Sciatic nerve (tissue), 2 donors: ENCODE results near the gene PNLDC1. TPM values are rescaled to one million over a fixed set of nuclear protein-coding genes. Genes with fewer than 3 reads are reported as not detected.
A peak's percentile ranks its signal among the peaks of the same experiment; 100 is the strongest.
"Not testable (repeated sequence)": the region's sequence is repeated elsewhere in the genome, so short reads cannot be mapped to it uniquely, and the experiment has no call there.

Experiments
- ATAC-seq: fragments of 200-7000 bp; cut with Tn5 transposase; one replicate; pipeline ENCODE4 v1.9.1; 2020; ENCODE audit warnings: mild to moderate bottlenecking, moderate library complexity
- DNase-seq: peaks from one replicate; pipeline ENCODE4 v3.0.0-alpha.2; 2020; ENCODE audit warnings: low spot score
- intact Hi-C: fragments of 100-400 bp; cut with DNase I; formaldehyde crosslinking; loops from one replicate; pipeline ENCODE4 v1.14.2; 2022
- total RNA-seq: library from RNA; stranded (reverse); fragmentation: NEBNext Ultra II Directional; extraction: Animal tissue kit (Norgen Biotek cat#: 25700); gene quantifications from one replicate; pipeline ENCODE4 v1.2.1, GENCODE V29; 2021
- donor health status: DM: no; HTN: no; CAD: no.
- donor health status: DM: no; HTN: no; CAD: no.

The PNLDC1 gene
- total RNA-seq, 1 donor from 2014 or later, result not detected

DNA sequence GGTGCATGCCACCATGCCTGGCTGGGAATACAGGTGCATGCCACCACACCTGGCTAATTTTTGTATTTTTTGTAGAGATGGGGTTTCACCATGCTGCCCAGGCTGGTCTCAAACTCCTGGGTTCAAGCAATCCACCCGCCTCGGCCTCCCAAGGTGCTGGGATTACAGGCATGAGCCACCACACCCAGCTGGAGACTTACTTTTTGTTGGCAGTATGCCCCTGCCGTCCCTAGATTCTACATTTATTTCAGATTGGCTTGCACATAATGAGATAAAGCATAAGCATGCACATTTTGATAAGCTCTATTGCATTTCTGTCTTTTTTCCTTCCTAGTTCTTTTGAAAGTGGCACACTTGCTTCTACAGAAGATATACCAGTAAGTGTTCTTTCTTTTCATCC, 16.7 kb downstream of the PNLDC1 start:
- DNase-seq, intact Hi-C loops, ATAC-seq: not testable (repeated sequence)

DNA sequence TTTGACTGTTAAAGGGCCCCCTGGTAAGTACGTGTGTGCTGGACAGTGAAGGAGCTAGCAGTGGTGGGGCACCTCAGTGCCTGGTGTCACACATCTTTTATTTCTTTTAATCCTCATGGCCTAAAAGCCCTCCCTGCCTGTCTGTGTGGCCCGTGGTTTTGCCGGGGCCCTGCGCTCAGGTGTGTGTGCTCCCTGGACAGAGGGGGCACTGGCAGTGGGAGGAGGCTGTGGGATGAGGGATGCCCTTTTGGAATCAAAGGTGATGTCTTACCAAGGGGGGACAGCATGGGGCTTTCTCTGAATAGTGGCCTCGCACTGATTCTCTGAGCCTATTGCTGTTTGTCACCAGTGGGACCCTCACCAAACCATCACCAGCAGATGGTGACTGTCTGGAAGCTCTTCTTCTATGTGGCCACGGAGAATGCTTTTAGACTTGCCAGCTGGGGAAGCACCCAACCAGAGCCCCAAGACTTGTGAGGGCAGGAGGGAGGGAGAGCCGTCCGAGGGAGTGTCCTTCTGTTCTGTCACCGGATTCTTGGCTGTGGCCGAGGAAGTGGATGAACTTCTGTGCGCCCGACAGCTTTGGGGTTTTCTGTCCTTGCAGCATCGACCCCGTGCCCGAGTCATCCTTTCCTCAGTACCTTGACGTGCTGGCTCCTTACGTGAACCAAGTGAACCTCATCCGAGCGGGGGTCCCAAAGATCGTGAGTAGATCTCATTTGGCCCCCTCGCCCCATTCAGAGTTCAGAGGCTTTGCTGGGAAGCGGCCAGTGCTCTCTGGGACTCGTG, 18.1 kb downstream of the PNLDC1 start:
- DNase-seq (no peak), ATAC-seq (no peak)
- intact Hi-C loops, result no loop called here

DNA sequence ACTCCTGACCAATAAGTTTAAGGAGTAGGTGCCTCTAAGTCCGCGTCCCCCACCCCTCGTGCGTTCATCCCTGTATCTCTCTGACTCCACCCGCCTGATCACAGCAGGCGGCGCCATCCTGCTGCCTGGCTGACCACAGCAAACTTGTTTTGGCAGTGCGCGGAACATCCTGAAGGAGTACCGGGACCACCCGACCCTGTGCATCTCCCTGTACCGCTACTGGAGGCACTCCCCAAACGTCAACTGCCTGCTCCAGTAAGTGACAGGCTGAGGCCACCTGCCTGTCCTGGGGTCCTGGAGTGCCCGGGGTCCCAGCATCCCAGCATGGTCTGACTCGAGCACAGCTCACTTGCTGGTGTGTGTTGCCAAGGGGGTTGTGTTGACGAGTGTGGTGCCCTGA, 19.0 kb downstream of the PNLDC1 start:
- ATAC-seq (no peak), DNase-seq (no peak)
- intact Hi-C loops, result no loop called here

DNA sequence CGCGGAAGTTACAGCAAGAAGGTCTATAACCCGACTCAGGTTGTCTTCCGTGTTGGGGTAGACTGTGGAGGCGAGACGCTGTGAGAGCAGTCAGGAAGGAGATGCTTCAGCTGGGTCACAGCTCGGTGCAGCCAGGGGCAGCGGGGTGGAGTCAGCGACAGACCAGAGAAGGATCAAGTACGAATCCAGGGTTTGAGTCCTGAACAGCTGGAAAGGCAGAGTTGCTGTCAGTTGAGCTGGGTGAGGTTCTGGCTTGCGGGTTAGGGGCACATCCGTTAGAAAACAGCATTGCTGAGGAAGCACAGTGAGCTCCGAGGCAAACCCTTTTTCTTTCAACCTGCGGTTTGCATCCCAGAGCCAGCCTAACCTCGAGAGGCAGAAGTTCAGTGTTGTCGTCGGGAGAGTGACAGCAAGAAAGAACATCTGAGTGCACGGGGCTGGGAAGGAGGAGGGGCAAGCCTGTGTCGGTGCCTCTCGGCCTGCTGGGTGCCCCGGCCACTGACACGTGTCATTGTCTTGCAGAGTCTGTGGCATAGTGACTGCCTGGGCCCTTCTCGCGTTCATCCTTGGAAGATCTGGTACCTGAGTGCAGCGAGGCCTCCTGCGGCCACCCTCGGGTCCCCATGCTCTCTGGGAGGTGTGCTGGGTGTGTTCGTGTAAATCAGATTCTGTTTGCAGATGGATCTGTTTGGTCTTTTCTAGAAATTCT, 20.0 kb downstream of the PNLDC1 start:
- DNase-seq (peak; percentile 50), ATAC-seq (no peak)
- intact Hi-C loops, result no loop called here

DNA sequence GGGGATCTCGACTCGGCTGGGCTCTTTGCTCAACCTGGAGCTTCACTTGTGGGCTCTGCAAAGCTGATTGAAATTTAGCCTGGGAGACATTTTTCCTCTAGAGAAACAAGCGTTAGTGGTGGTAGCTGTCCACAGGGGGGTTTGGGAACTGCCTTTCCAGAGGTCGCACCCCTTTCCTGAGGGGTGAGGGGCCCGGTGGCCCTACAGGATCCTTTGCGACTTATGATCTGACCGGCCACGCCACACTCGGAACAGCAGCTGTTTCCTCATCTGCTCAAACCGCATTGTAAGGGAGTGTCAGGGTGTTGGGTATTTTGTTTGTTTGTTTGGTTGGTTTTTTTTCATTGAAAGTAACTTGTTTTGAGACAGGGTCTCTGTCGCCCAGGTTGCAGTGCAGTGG, 21.0 kb downstream of the PNLDC1 start:
- no peak for ATAC-seq
- peak; percentile 25 for DNase-seq
- intact Hi-C loops, result no loop called here

DNA sequence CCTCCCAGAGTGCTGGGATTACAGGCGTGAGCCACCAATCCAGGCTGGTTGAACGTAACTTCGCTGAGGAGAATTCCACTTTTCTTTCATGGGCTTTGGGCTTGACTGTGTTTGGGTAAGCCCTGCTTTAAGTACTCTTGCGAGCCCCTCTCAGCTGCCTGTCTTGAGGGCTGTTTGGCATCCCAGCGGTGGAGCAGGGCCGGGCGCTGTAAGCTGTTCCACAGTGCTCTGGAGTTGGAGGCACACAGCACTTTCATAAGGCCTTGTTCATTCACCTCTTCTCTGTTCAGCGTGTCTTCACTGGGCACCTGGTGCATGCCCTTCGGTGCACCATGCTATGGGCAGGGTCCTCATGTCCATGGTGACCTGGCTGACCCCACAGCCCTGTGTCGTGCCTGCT, 21.6 kb downstream of the PNLDC1 start:
- DNase-seq (peak; percentile 23), ATAC-seq (no peak)
- intact Hi-C loops, result no loop called here

DNA sequence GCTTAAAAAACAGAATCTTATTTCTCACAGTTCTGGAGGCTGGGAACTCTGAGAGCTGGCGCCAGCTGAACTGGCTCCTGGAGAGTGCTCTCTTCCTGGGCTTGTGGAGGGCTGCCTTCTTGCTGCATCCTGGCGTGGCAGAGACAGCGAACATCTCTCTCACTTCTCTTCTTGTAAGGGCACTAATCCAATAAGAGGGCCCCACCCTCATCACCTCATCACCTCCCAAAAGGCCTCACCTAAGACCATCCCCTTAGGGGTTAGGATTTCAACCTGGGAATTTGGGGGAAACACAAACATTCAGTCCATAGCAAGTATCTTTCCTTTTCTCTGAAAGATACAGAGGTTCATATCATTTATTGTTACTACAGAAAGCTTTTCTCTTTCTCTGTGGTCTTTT, 23.9 kb downstream of the PNLDC1 start:
- ATAC-seq, result no peak
- DNase-seq, result no peak
- intact Hi-C loops, result no loop called here

DNA sequence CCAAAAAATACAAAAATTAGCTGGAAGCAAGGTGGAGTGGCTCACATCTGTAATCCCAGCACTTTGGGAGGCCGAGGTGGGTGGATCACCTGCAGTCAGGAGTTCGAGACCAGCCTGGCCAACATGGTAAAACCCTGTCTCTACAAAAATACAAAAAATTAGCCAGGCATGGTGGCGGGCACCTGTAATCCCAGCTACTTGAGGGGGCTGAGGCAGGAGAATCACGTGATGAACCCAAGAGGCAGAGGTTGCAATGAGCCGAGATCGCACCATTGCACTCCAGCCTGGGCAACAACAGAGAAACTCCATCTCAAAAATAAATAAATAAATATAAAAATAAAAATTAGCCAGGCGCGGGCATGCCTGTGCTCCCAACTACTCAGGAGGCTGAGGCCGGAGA, 24.6 kb downstream of the PNLDC1 start:
- ATAC-seq, DNase-seq, intact Hi-C loops: not testable (repeated sequence)

DNA sequence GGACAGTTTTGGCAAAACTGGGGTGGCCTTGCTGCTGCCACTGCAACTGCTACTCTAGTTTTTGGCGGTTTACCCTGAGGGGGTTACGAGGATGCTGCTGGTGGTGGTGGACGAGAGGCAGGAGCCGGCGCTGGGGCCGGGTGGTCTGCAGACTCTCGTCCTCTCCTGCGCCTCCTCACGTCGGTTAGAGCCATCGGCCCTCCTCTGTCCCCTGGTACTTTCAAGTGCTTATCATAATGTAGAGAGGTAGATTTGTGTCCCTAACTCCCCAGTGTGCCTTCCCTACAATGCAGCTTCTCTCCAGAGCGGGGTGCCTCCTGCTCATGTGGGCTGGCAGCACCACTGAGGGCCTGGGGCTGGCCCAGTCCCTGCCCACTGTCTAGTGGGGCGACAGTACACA, 25.9 kb downstream of the PNLDC1 start:
- intact Hi-C loops, result no loop called here
- ATAC-seq, result peak; percentile 10
- DNase-seq, result no peak

DNA sequence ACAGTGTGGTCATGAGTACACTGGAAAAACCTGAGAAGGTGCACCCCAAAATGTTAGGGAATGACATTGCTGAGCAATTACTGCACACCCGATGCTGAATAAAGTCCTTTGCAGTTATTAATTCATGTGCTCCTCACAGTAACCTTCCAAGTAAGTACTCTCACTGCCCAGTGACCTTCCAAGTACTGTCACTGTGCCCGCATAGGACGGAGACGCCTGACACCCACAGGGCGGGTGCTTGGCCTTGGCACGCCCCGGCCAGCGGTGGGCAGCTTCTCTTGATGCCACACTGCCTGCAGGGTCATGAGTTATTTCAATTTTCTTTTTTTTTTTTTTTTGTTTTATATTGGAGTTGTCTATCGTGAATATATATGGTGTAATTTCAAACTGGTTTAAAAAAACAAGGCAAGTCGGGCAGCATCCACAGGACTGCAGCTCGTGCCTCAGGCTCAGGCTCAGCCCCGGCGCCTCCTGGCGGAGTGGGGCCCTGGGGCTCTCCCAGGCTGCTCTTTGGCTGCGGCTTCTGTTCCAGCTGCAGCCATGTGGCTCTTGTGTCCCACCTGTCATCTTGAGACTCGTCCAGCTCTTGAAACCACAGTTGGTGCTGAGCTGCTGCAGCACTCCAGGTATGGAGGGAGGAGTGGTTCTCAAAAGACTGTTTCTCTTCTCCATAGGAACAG, 27.0 kb downstream of the PNLDC1 start:
- ATAC-seq (no peak), DNase-seq (no peak)
- intact Hi-C loops, result no loop called here

DNA sequence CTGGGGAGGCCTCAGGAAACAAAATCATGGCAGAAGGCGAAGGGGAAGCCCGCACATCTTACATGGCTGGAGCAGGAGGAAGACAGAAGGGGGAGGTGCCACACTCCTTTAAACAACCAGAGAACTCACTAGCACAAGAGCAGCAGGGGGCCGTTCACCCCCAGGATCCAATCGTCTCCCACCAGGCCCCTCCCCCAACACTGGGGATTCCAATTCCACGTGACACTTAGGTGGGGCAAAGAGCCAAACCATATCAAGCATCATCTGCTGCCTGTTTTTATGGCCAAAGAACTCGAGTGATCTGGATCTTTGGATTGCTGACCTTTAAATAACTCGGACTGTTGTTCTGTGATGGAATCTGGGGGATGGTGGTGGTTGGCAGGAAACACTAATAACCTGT, 28.0 kb downstream of the PNLDC1 start:
- intact Hi-C loops, result no loop called here
- DNase-seq (no peak), ATAC-seq (no peak)

DNA sequence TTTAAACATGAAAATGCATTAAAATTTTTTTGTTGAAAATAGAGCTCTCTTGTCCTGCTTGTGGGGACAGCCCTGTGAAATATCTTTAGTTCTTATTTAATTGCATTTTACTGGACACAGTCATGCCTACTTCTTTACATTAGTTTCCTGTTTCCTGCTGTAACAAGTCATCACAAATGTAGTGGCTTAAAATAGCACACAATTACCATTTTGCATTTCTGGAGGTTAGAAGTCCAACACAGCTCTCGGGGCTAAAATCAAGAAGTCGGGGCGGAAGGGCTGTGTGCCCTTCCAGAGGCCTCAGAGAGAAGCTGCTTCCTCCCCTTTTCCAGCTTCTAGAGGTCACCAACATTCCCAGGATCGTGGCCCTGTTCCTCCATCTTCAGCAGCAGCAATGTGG, 29.4 kb downstream of the PNLDC1 start:
- DNase-seq (no peak), ATAC-seq (no peak)
- intact Hi-C loops, result no loop called here

DNA sequence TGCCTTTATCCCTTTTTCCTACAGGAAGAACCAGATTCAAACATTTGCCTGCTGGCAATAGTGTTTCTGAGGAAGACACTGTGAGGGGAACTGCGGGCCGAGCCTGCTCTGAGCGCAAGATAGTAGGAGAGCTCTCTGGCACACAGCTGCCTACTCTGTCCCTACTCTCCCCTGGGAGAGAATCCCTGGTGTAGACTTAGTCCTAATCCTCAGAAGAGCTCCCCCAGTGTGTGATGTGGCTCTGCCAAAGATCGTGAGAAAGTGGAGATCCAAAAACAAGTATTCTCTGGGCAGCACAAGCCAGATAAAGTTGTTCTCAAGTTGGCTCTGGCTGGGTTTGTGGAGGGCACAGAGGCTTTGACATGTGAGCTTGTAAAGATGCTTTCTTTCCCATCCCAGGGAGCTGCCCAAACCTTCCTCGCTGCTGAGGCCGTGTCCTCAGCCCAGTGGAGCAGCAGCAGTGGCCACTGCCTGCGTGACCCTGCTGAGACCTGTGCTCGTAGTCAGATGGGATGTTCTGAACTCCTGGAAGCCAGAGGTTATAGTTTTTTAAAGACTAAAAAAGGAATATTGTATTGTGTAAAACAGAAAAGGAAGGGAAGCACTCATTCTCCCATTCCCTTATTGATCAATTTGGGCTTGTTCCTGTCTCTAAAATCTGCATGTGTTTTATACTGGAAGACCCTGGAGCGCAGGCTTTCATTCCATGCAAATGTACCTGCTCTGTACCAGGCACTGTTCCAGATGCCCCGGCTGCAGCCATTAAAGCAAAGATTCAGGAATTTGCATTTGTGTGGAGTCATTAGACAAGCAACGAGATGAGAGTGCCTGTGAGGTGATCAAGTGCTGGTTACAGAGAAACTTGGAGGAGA, 30.7 kb downstream of the PNLDC1 start:
- DNase-seq (no peak), ATAC-seq (no peak)
- intact Hi-C loops, result no loop called here

DNA sequence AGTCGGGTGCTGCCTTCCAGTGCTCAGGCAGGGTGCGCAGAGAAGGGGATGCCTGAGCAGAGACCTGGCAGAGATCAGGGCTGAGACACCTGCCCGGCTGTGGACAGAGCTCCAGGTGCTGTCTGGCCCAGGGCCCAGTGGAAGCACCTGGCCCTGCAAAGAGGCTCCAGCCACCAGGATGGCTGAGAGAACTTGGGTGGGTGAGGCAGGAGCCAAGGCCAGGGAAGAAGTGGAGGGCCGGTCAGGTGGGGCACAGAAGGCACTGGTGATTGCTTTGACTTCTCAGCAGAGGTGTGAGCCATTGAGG, 31.2 kb downstream of the PNLDC1 start:
- intact Hi-C loops, result no loop called here
- DNase-seq, result no peak
- no peak for ATAC-seq

DNA sequence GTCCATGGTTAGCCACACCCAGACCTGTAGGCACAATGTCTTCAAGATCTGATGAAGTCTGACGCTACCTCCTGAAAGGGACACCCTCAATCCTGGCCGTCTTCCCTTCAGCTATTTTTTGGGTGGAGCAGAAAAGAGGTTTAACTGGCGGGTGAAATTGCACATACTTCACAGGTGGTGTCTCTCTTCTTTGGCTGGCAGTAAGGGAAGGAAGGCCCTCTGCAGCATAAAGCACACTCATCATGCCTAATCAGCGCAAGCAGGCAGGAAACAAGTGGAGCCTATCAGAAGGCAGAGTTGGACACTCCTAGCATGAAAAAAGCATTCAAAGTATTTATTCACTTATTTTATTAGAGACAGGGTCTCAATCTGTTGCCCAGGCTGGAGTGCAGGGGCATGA, 32.9 kb downstream of the PNLDC1 start:
- intact Hi-C loops, result no loop called here
- no peak for DNase-seq
- ATAC-seq, result no peak

DNA sequence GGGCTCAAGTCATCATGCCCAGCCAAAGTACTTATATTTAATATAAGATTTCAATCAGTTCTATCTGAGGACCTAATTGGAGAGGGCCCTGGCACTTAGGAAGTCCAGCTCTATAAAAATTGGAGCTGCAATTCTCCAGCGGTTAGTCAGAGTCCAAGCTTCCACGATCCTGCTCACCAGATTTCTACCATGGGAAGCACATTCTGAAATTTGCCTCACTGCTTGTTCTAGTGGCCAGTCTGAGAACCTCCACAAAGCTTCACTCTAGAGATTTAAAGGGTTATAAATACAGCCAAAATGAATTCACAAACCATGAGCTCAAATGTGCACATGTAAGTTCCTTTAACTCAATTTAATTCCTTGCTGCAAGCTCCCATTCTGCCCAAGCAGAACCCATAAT, 33.5 kb downstream of the PNLDC1 start:
- no peak for DNase-seq
- no peak for ATAC-seq
- intact Hi-C loops, result no loop called here

DNA sequence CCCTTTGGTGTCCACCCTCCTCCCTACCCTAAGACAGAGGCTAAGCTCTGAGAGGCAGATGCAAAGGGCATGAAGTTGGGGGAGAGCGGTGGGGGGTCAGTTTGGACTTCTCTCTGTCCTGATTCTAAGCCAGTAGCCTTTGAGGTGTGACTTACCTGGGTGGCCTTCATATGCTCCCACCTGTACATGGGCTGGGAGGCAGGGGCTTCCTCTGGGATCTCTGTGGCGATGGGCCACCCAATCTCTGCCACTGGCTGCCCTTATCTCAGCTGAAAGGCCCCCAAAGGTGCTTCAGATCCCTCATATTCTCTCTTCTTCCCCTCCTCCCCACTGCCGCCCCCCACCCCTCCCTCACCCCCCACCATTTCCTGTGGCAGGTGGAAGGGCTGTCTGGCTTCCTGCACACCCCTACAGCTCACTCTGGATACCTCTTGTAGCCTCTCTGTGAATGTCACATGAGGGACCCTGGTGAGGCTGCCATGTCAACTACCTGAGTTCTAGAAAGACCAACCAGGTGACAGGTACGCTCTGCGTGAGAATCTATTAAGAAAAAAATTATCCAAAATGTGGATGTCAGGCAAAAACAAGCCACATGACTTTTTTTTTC, 34.0 kb downstream of the PNLDC1 start:
- intact Hi-C loops, result no loop called here
- DNase-seq, result no peak

DNA sequence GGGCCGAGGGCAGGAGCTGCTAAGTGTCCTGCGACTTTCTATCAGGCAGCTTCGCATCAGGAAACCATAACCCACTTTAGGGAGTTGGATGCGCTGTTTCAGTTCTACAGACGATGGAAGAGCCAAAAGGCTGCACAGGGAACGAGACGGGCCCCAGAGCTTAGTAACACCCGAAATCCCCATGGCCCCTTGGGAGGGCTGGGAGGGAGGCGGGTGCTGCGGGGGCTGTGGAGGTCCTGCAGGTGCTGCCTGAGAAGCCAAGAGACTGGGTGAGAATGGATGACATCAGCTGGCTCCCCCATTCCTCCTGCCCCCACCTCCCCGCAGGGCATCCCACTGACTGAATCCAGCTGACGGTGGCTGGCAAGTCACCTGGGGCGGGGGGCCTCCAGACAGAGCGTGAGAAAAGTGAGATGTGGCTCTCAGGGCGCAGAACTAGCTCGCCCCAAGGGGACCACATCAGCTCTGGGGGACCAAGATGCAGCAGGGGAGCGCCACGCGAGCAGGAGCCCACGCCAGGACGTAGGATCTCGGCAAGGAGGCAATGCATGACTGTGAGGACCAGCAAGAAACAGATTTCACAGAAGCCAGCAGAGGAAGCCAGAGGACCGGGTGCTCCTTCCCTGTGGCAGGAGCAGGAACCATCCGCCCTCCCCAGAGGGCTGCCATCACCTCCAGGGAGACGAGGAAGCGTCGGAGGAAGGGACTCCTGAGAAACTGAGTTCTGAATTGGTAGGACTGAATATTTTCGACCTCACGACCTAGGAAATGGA, 36.8 kb downstream of the PNLDC1 start:
- intact Hi-C loops, result no loop called here
- ATAC-seq, result peak; percentile 52
- DNase-seq, result no peak

More for the DNA sequence above, 34.0 kb downstream of the PNLDC1 start:
- no peak for ATAC-seq
